Stimulated activated CD8-positive, alpha-beta memory T cell treated with anti-CD3 and anti-CD28 coated beads, Interleukin-15, amount 100 ng/mL, for 1 hour (primary cell): ENCODE measurements around the gene SMAD9.
A peak's percentile ranks its signal among the peaks of the same experiment; 100 is the strongest.

Source experiments
- DNase-seq: peaks from one replicate; pipeline ENCODE4 v3.0.0-alpha.2; 2020; ENCODE audit warnings: low read depth

Gene SMAD9

GRCh38 chr13:36862722-36863121 lies 57.3 kb downstream of the SMAD9 start:
- DNase-seq, result no peak

- DNase-seq, result no peak
Measured at GRCh38 chr13:36862002-36862685, 57.9 kb downstream of the SMAD9 start.

- no peak for DNase-seq
Measured at GRCh38 chr13:36859259-36859658, 60.8 kb downstream of the SMAD9 start.

- no peak for DNase-seq
Measured at GRCh38 chr13:36858290-36858689, 61.7 kb downstream of the SMAD9 start.

- DNase-seq, result no peak
Measured at GRCh38 chr13:36857253-36857652, 62.8 kb downstream of the SMAD9 start.

GRCh38 chr13:36850790-36851438 lies 69.1 kb downstream of the SMAD9 start:
- DNase-seq, result no peak

- DNase-seq, result no peak
Measured at GRCh38 chr13:36848199-36848982, 71.6 kb downstream of the SMAD9 start.

GRCh38 chr13:36847606-36848005 lies 72.4 kb downstream of the SMAD9 start:
- no peak for DNase-seq

GRCh38 chr13:36841391-36841790 lies 78.6 kb downstream of the SMAD9 start:
- DNase-seq, result no peak

GRCh38 chr13:36840718-36841250 lies 79.3 kb downstream of the SMAD9 start:
- no peak for DNase-seq

GRCh38 chr13:36839981-36840380 lies 80.1 kb downstream of the SMAD9 start:
- DNase-seq, result no peak

- no peak for DNase-seq
Measured at GRCh38 chr13:36839281-36839680, 80.8 kb downstream of the SMAD9 start.

GRCh38 chr13:36837354-36838092 lies 82.5 kb downstream of the SMAD9 start:
- DNase-seq, result no peak

GRCh38 chr13:36834299-36834698 lies 85.7 kb downstream of the SMAD9 start:
- DNase-seq, result no peak

GRCh38 chr13:36831291-36831690 lies 88.7 kb downstream of the SMAD9 start:
- no peak for DNase-seq

GRCh38 chr13:36829753-36830152 lies 90.3 kb downstream of the SMAD9 start:
- no peak for DNase-seq

GRCh38 chr13:36822785-36823184 lies 97.3 kb downstream of the SMAD9 start:
- no peak for DNase-seq

GRCh38 chr13:36820222-36820621 lies 99.8 kb downstream of the SMAD9 start:
- DNase-seq, result no peak

- no peak for DNase-seq
Measured at GRCh38 chr13:36819739-36820090, 100.3 kb downstream of the SMAD9 start.

GRCh38 chr13:36818804-36819738 lies 101.0 kb downstream of the SMAD9 start, which contains the start of gene RFXAP:
TSS of gene RFXAP (plus strand) at chr13:36819222. CDS start at chr13:36819358, 136 bp downstream.
- DNase-seq, result peak; percentile 80
